Neuronal stem cell (in vitro differentiated cells): Measurements from ENCODE around the gene CST7.

ENCODE experiments used
- DNase-seq: peaks from one replicate; pipeline ENCODE4 v3.0.0-alpha.2; 2013; ENCODE audit warnings: low spot score
- H2AFZ ChIP-seq: one replicate; pipeline ENCODE4 v1.6.1; 2013; ENCODE audit warnings: mild to moderate bottlenecking, low read length, inconsistent platforms
- H2AK5ac ChIP-seq: 2 replicates; pipeline ENCODE4 v1.6.1; 2013; ENCODE audit warnings: low read depth, mild to moderate bottlenecking, inconsistent platforms, low read length, moderate library complexity, mixed read lengths
- H2BK120ac ChIP-seq: 2 replicates; pipeline ENCODE4 v1.6.1; 2013; ENCODE audit warnings: low read depth, mild to moderate bottlenecking, inconsistent platforms, low read length, moderate library complexity, mixed read lengths
- H2BK12ac ChIP-seq: one replicate; pipeline ENCODE4 v1.6.1; 2013; ENCODE audit warnings: low read length, inconsistent platforms
- H2BK15ac ChIP-seq: 2 replicates; pipeline ENCODE4 v1.6.1; 2013; ENCODE audit warnings: mild to moderate bottlenecking, low read length, inconsistent platforms, mixed read lengths
- H2BK5ac ChIP-seq: one replicate; pipeline ENCODE4 v1.6.1; 2013; ENCODE audit warnings: inconsistent platforms, mild to moderate bottlenecking, low read length, moderate library complexity
- H3K14ac ChIP-seq: one replicate; pipeline ENCODE4 v1.6.1; 2013; ENCODE audit warnings: low read length, inconsistent platforms
- H3K18ac ChIP-seq: 2 replicates; pipeline ENCODE4 v1.6.1; 2013; ENCODE audit warnings: low read length, inconsistent platforms
- H3K23ac ChIP-seq: 2 replicates; pipeline ENCODE4 v1.6.1; 2013; ENCODE audit warnings: low read depth, mild to moderate bottlenecking, mixed read lengths, low read length, inconsistent platforms; ENCODE audit not compliant: poor library complexity
- H3K27ac ChIP-seq: replicated peaks from 3 replicates; pipeline ENCODE4 v1.5.1; 2013; ENCODE audit warnings: low read length, inconsistent platforms
- H3K27me3 ChIP-seq, 3 experiments: 2 replicates each; pipeline ENCODE4 v1.6.1; 2013; ENCODE audit warnings: low read length in 3 of 3, mild to moderate bottlenecking in 2 of 3, inconsistent platforms in 1 of 3, low read depth in 1 of 3, mixed read lengths in 1 of 3, moderate library complexity in 1 of 3; ENCODE audit not compliant: control insufficient read depth in 3 of 3, insufficient read depth in 3 of 3
- H3K36me3 ChIP-seq, 2 donors: replicated peaks in 1 of 2; 2 replicates each; pipeline ENCODE4 v1.6.1; 2013; ENCODE audit warnings: low read length in 2 of 2; ENCODE audit not compliant: control insufficient read depth in 2 of 2, insufficient read depth in 2 of 2
- H3K4ac ChIP-seq: 2 replicates; pipeline ENCODE4 v1.6.1; 2013; ENCODE audit warnings: inconsistent platforms, mild to moderate bottlenecking, low read length, moderate library complexity
- H3K4me1 ChIP-seq, 2 donors: 1 replicate in 1 of 2; 2 replicates in 1 of 2; pipeline ENCODE4 v1.6.1; 2013; ENCODE audit warnings: low read length in 2 of 2, low read depth in 1 of 2; ENCODE audit not compliant: control insufficient read depth in 2 of 2, insufficient read depth in 1 of 2
- H3K4me2 ChIP-seq: one replicate; pipeline ENCODE4 v1.6.1; 2013; ENCODE audit warnings: mild to moderate bottlenecking, low read length, inconsistent platforms; ENCODE audit not compliant: insufficient read depth, poor library complexity, severe bottlenecking
- H3K4me3 ChIP-seq, 2 donors: 2 replicates each; pipeline ENCODE4 v1.5.1; 2013; ENCODE audit warnings: low read length in 2 of 2, mild to moderate bottlenecking in 2 of 2, inconsistent platforms in 1 of 2, moderate library complexity in 1 of 2
- H3K79me1 ChIP-seq: one replicate; pipeline ENCODE4 v1.6.1; 2013; ENCODE audit warnings: low read depth, mild to moderate bottlenecking, inconsistent platforms, low read length, moderate library complexity
- H3K9ac ChIP-seq: one replicate; pipeline ENCODE4 v1.6.1; 2013; ENCODE audit warnings: mild to moderate bottlenecking, low read depth, low read length, inconsistent platforms; ENCODE audit not compliant: poor library complexity
- H3K9me3 ChIP-seq, 2 donors: replicated peaks in 1 of 2; 2 replicates each; pipeline versions ENCODE3 to v1.6.1; 2013; ENCODE audit warnings: low read length in 2 of 2, mild to moderate bottlenecking in 2 of 2, inconsistent platforms in 1 of 2, low read depth in 1 of 2, mixed read lengths in 1 of 2, moderate library complexity in 1 of 2; ENCODE audit not compliant: control insufficient read depth in 2 of 2, insufficient read depth in 1 of 2
- H4K8ac ChIP-seq: one replicate; pipeline ENCODE4 v1.6.1; 2013; ENCODE audit warnings: low read depth, mild to moderate bottlenecking, inconsistent platforms, low read length, moderate library complexity
- H4K91ac ChIP-seq: one replicate; pipeline ENCODE4 v1.6.1; 2013; ENCODE audit warnings: low read length, low read depth, mild to moderate bottlenecking, inconsistent platforms; ENCODE audit not compliant: poor library complexity
- WGBS, 2 donors: extraction: QIAGEN DNeasy Blood & Tissue Kit; methylation state at CpG; one replicate each; pipeline ENCODE4 v1.1.7; 2013; ENCODE audit warnings: missing lambda C conversion rate in 2 of 2, mixed read lengths in 1 of 2; ENCODE audit not compliant: insufficient read length in 2 of 2, insufficient replicate concordance in 1 of 2; ENCODE audit errors: extremely low coverage in 2 of 2; 5-methylcytosine and 5-hydroxymethylcytosine counted together

The CST7 gene

GRCh38 chr20:24939036-24939435 is 10.0 kb upstream of the CST7 start:
- H3K14ac ChIP-seq = no peak overlapping the region
- H4K91ac ChIP-seq = no peak overlapping the region
- H3K23ac ChIP-seq = no peak overlapping the region
- no peak overlapping the region for H2BK120ac ChIP-seq
- no peaks in the 10 kb centered on the region for H3K79me1 ChIP-seq
- no peak overlapping the region for H3K4ac ChIP-seq
- no peak overlapping the region for H2BK12ac ChIP-seq
- H3K27ac ChIP-seq = no peak overlapping the region
- no peak overlapping the region for H2BK5ac ChIP-seq
- no peak overlapping the region for H3K4me3 ChIP-seq
- no peak overlapping the region for H4K8ac ChIP-seq
- H2AK5ac ChIP-seq = no peak overlapping the region
- no peaks in the 10 kb centered on the region for H3K4me1 ChIP-seq
- no peak for DNase-seq
- no peak overlapping the region for H3K9ac ChIP-seq
- peaks cover 0 to 3% (median 0%) of the 10 kb centered on the region in 3 experiments for H3K27me3 ChIP-seq
- H3K4me2 ChIP-seq = no peak overlapping the region
- no peak overlapping the region for H2BK15ac ChIP-seq
- peaks cover 0 to 10% of the 10 kb centered on the region in 2 donors for H3K9me3 ChIP-seq
- no peak overlapping the region for H2AFZ ChIP-seq
- no peak overlapping the region for H3K18ac ChIP-seq
- no CpG with 5 or more reads among the region's 4 CpGs for WGBS, 2 donors
- H3K36me3 ChIP-seq = no peaks in the 10 kb centered on the region

GRCh38 chr20:24942679-24943078 is 6.4 kb upstream of the CST7 start:
- Histone ChIP-seq H3K36me3 (no peaks in the 10 kb centered on the region), H2BK12ac (no peak overlapping the region), H3K4me1 (no peaks in the 10 kb centered on the region), H4K91ac (no peak overlapping the region), H3K79me1 (no peaks in the 10 kb centered on the region), H3K9ac (no peak overlapping the region), H3K4me3 (no peak overlapping the region), H2BK120ac (no peak overlapping the region), H2BK15ac (no peak overlapping the region), H3K23ac (no peak overlapping the region), H4K8ac (no peak overlapping the region), H3K27ac (no peak overlapping the region), H3K4me2 (no peak overlapping the region), H3K14ac (no peak overlapping the region), H3K9me3 (peaks cover 0 to 7% of the 10 kb centered on the region in 2 donors), H2BK5ac (no peak overlapping the region), H3K4ac (no peak overlapping the region), H2AFZ (no peak overlapping the region), H3K27me3 (no peaks in the 10 kb centered on the region), H2AK5ac (no peak overlapping the region), H3K18ac (no peak overlapping the region)
- no peak for DNase-seq
- WGBS, 2 donors = no CpG with 5 or more reads among the region's 6 CpGs

DNA sequence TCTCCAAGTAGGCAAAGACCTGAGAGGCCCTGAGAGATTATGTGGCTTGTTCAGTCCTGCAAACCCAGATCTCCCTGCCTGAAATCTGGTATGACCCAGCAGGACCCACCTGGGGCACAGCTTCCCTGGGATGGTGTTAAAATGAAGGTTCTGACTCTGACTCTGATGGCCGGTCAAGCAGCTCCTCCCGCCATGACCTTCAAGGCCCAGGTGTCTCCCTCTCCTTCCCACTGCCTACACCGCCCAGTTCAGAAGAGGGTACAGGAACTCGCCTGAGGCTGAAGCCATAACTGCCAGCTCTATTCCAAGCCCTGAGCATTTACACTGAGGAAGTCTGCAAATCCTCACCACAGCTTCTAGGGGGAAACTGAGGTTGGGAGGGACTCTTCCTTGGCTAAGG is 5.9 kb upstream of the CST7 start:
- Histone ChIP-seq H3K23ac (no peak overlapping the region), H4K91ac (no peak overlapping the region), H3K9ac (no peak overlapping the region), H3K14ac (no peak overlapping the region), H3K4ac (no peak overlapping the region), H3K27me3 (no peaks in the 10 kb centered on the region), H4K8ac (no peak overlapping the region), H3K36me3 (no peaks in the 10 kb centered on the region), H3K18ac (no peak overlapping the region), H3K27ac (no peak overlapping the region), H2AFZ (no peak overlapping the region), H2BK5ac (no peak overlapping the region), H3K79me1 (no peaks in the 10 kb centered on the region), H3K4me3 (no peak overlapping the region), H3K9me3 (peaks cover 0 to 7% of the 10 kb centered on the region in 2 donors), H2AK5ac (no peak overlapping the region), H2BK120ac (no peak overlapping the region), H3K4me1 (no peaks in the 10 kb centered on the region), H2BK15ac (no peak overlapping the region), H3K4me2 (no peak overlapping the region), H2BK12ac (no peak overlapping the region)
- no CpG with 5 or more reads among the region's 4 CpGs for WGBS, 2 donors
- DNase-seq = no peak

- Histone ChIP-seq H4K91ac (no peak overlapping the region), H3K23ac (no peak overlapping the region), H2BK15ac (no peak overlapping the region), H3K27me3 (no peaks in the 10 kb centered on the region), H3K9me3 (peaks cover 0 to 7% of the 10 kb centered on the region in 2 donors), H2BK5ac (no peak overlapping the region), H2BK12ac (no peak overlapping the region), H3K4me1 (no peaks in the 10 kb centered on the region), H3K18ac (no peak overlapping the region), H3K9ac (no peak overlapping the region), H3K4ac (no peak overlapping the region), H3K4me2 (no peak overlapping the region), H3K14ac (no peak overlapping the region), H2AFZ (no peak overlapping the region), H3K79me1 (no peaks in the 10 kb centered on the region), H3K4me3 (no peak overlapping the region), H3K27ac (no peak overlapping the region), H2BK120ac (no peak overlapping the region), H4K8ac (no peak overlapping the region), H2AK5ac (no peak overlapping the region), H3K36me3 (no peaks in the 10 kb centered on the region)
- no peak for DNase-seq
- WGBS, 2 donors = no CpG with 5 or more reads among the region's 3 CpGs
Measured at GRCh38 chr20:24943731-24944130, 5.3 kb upstream of the CST7 start.
